Measurements from ENCODE around the gene CCSER1. TPM values are rescaled to one million over a fixed set of nuclear protein-coding genes. Genes with fewer than 3 reads are reported as not detected.

CCSER1 gene
- polyA plus RNA-seq, 3 donors, result 0.09 to 0.75 (median 0.13) TPM

- no peaks in the 10 kb centered on the region for H4K20me1 ChIP-seq (ENCODE audit: insufficient read depth, low read length)
- no peak overlapping the region for H3K4me2 ChIP-seq (replicated peaks; ENCODE audit: extremely low read depth, low read length, poor library complexity, severe bottlenecking)
- no peak overlapping the region for H3K27ac ChIP-seq (ENCODE audit: low read depth in 1 of 2, low read length in 2 of 2)
- H3K4me1 Mint-ChIP-seq, result no peaks in the 10 kb centered on the region
- no peaks in the 10 kb centered on the region for H3K4me1 ChIP-seq (ENCODE audit: control insufficient read depth in 1 of 2, insufficient read depth in 2 of 2, low read length in 2 of 2)
- no peak overlapping the region for H3K4me3 ChIP-seq (replicated peaks in 1 of 3; ENCODE audit: low read depth in 2 of 3, low read length in 3 of 3)
- intact Hi-C loops (cut with micrococcal nuclease), result no loop called here
- DNase-seq, result no peak
- no peaks in the 10 kb centered on the region for H3K36me3 Mint-ChIP-seq
- TF ChIP-seq CTCF (IDR thresholded peaks at IDR 0.05), result no peak
- H3K79me2 ChIP-seq (ENCODE audit: insufficient read depth, low read length), result no peaks in the 10 kb centered on the region
- H3K9me3 Mint-ChIP-seq, result peaks cover 0 to 5% (median 2%) of the 10 kb centered on the region in 7 donors
- H3K9me3 ChIP-seq (replicated peaks in 1 of 2; ENCODE audit: control insufficient read depth in 1 of 2, insufficient read depth in 1 of 2, low read length in 2 of 2), result no peaks in the 10 kb centered on the region
- no peaks in the 10 kb centered on the region for H3K27me3 ChIP-seq (ENCODE audit: control insufficient read depth in 2 of 2, insufficient read depth in 2 of 2, low read length in 2 of 2)
- no peak overlapping the region for H2AFZ ChIP-seq (ENCODE audit: insufficient read depth, low read depth, low read length, poor library complexity, severe bottlenecking)
- WGBS (ENCODE audit: insufficient coverage), result no CpG with 5 or more reads among the region's 4 CpGs
- H3K27ac Mint-ChIP-seq, result no peak overlapping the region
- peaks cover 0 to 1% (median 0%) of the 10 kb centered on the region in 3 donors for H3K27me3 Mint-ChIP-seq (ENCODE audit: low read depth in 3 of 3)
- H3K4me3 Mint-ChIP-seq, result no peak overlapping the region
- H3K9ac ChIP-seq (ENCODE audit: insufficient read depth, low read length, poor library complexity, severe bottlenecking), result no peak overlapping the region
- H3K36me3 ChIP-seq (replicated peaks in 1 of 2; ENCODE audit: control insufficient read depth in 1 of 2, insufficient read depth in 2 of 2, low read length in 2 of 2), result no peaks in the 10 kb centered on the region
These were observed 62.8 kb downstream of the CCSER1 start for GRCh38 chr4:90189946-90190345.

- H3K4me3 Mint-ChIP-seq, result no peak overlapping the region
- H3K27ac ChIP-seq (ENCODE audit: low read depth in 1 of 2, low read length in 2 of 2), result no peak overlapping the region
- DNase-seq, result no peak
- no peak overlapping the region for H2AFZ ChIP-seq (ENCODE audit: insufficient read depth, low read depth, low read length, poor library complexity, severe bottlenecking)
- no peak overlapping the region for H3K9ac ChIP-seq (ENCODE audit: insufficient read depth, low read length, poor library complexity, severe bottlenecking)
- H3K79me2 ChIP-seq (ENCODE audit: insufficient read depth, low read length), result no peaks in the 10 kb centered on the region
- H3K27me3 Mint-ChIP-seq (ENCODE audit: low read depth in 3 of 3), result peaks cover 0 to 1% (median 0%) of the 10 kb centered on the region in 3 donors
- H3K4me2 ChIP-seq (replicated peaks; ENCODE audit: extremely low read depth, low read length, poor library complexity, severe bottlenecking), result no peak overlapping the region
- H3K4me1 Mint-ChIP-seq, result no peaks in the 10 kb centered on the region
- no peaks in the 10 kb centered on the region for H3K9me3 ChIP-seq (replicated peaks in 1 of 2; ENCODE audit: control insufficient read depth in 1 of 2, insufficient read depth in 1 of 2, low read length in 2 of 2)
- no peaks in the 10 kb centered on the region for H3K36me3 ChIP-seq (replicated peaks in 1 of 2; ENCODE audit: control insufficient read depth in 1 of 2, insufficient read depth in 2 of 2, low read length in 2 of 2)
- H3K4me1 ChIP-seq (ENCODE audit: control insufficient read depth in 1 of 2, insufficient read depth in 2 of 2, low read length in 2 of 2), result no peaks in the 10 kb centered on the region
- no peak overlapping the region for H3K4me3 ChIP-seq (replicated peaks in 1 of 3; ENCODE audit: low read depth in 2 of 3, low read length in 3 of 3)
- intact Hi-C loops (cut with micrococcal nuclease), result no loop called here
- H3K36me3 Mint-ChIP-seq, result no peaks in the 10 kb centered on the region
- no CpG with 5 or more reads among the region's 1 CpG for WGBS (ENCODE audit: insufficient coverage)
- no peak overlapping the region for H3K27ac Mint-ChIP-seq
- no peak for TF ChIP-seq CTCF (IDR thresholded peaks at IDR 0.05)
- H4K20me1 ChIP-seq (ENCODE audit: insufficient read depth, low read length), result no peaks in the 10 kb centered on the region
- H3K27me3 ChIP-seq (ENCODE audit: control insufficient read depth in 2 of 2, insufficient read depth in 2 of 2, low read length in 2 of 2), result no peaks in the 10 kb centered on the region
- H3K9me3 Mint-ChIP-seq, result peaks cover 0 to 5% (median 2%) of the 10 kb centered on the region in 7 donors
These were observed 63.3 kb downstream of the CCSER1 start for GRCh38 chr4:90190525-90190924.

Data from CD14-positive monocyte (primary cell).